Ecto neural progenitor cell (in vitro differentiated cells): Measurements from ENCODE around the gene SPON1.
A peak's percentile ranks its signal among the peaks of the same experiment; 100 is the strongest.
"Not testable (repeated sequence)": the region's sequence is repeated elsewhere in the genome, so short reads cannot be mapped to it uniquely, and the experiment has no call there.

Experiments used
- DNase-seq: peaks from one replicate; pipeline ENCODE4 v3.0.0-alpha.2; 2018; ENCODE audit warnings: low spot score

The SPON1 gene

GRCh38 chr11:13962562-13963168, at the start of gene SPON1:
TSS of gene SPON1 (plus strand) at chr11:13962723. CDS start at chr11:13962905, 182 bp downstream.
- peak; percentile 85 for DNase-seq

DNA sequence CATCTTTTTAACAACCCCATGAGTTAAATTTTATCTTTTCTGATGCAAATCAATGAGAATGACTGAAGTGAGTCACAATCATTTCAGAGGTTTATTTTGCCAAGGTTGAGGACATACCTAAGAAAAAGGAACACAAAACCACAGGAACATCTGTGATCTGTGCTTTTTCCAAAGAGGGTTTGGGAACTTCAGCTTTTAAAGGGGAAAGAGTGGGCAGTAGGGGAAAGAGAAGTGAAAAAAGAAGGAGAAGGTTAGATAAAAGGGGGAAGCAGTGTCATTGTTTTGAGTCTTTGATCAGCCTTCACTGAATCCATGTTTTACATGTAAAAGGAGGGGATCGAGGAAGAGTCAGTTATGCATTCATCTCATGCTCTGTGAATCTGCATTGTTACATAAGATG, 45.3 kb upstream of the SPON1 start:
- no peak for DNase-seq

DNA sequence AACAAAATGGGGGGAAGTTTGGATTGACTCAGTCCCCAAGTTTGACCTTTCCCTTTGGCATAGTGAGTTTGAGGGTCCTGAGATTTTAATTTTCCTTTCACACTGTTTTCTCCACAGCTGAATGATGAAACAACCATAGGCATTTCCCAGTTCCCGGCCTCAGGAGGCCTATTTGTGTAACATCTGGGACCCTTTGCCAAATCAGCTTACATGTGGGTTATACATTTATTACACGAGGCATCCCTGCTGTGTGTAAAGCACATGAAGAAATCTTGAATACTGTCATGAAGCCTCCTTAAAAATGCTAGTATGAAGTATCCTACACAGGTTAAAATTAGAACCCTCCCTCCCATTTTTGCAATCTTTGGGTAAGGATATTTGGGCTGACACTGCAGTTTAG, 44.6 kb upstream of the SPON1 start:
- no peak for DNase-seq

DNA sequence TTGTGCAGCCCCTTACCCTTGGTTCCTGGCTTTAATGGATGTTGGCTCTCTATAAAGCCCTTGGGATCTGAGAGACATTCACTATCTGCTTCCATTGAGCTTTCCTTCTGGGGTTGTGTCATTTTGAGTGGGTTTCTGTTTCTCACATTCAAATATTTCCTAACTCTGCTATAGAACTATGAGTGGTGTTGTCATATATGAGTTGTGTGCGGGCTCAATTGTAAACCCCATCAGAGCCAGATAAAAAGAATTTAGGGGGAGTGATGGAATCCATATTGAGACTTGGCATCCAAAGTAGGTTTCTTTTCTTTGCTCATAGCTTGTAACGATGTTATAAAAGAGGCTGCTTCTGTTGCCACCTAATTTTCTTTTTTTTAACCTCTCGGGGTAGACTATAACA, 41.8 kb upstream of the SPON1 start:
- no peak for DNase-seq

DNA sequence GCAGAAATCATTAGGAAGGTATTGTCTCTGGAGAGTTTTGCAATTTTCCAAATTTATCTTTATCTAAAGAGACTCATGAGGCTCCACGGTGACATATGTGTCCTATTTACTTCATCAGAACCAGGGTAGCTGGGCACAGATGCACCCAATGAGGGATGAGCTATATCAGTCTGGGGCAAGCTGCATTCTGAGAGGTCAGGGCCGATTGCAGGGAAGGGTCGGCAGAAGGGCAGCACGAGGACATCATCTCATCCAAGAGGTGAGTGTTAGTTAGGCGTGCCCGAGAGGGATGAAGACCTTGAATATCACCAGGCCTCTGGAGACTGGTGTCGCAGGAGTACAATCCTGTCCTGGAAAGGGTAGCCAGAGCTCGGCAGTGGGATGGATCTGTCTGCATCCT, 41.0 kb upstream of the SPON1 start:
- DNase-seq, result no peak

DNA sequence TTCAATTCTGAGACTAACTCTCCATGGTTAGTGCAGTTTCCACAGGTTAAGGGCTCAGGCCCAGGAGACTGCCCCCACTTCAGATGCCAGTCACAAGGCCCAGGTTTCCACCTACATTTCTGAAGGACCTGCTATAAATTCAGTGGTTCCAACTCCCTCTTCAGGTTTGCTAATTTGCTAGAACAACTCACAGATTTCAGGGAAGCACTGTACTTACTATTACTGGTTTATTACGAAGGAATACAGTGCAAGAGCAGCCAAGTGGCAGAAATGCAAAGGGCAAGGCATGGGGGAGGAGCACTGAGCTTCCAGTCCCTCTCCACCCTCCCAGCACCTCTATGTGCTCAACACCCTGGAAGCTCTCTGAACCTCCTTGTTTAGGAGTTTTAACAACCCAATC, 39.3 kb upstream of the SPON1 start:
- no peak for DNase-seq

DNA sequence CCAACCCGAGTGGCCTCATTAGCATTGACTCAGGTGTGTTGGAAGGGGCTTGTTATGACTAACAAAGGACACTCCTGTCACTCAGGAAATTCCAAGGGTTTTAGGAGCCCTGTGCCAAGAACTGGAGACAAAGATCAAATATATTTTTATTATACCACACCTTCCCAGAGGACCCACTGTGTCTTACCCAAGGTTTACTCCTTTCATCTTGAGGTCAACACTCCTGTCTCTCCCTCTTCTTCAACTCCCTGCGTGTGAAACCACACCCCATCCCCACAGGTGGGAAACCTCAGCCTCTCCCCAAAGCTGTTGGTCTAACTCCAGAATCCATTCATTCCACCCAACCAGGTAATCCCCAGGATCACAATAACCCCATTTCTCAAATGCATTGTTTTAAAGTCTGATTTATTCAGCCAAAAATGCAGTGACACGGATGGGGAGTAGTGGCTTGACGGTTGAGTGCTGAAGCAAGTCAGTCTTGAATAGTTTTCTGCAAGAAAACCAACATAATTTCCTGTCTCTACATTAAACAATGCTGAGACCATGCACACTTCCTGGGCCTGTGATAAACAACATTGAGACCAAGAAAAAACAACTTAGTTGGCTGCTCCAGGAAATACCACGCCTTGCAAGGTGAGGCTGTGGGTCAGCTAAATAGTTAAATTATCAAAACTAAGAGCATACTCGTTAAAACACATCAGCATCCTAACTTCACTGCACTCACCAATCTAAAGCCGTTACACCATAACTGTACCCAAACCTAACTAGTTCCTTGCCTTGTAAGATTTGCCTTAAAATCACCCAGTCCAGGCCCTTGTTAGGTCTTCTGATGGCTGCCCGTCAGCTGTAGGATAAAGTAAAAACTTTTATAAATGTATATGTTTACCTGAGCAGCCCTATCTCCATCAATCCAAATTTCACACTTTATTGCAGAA, 38.5 kb upstream of the SPON1 start:
- DNase-seq, result no peak

DNA sequence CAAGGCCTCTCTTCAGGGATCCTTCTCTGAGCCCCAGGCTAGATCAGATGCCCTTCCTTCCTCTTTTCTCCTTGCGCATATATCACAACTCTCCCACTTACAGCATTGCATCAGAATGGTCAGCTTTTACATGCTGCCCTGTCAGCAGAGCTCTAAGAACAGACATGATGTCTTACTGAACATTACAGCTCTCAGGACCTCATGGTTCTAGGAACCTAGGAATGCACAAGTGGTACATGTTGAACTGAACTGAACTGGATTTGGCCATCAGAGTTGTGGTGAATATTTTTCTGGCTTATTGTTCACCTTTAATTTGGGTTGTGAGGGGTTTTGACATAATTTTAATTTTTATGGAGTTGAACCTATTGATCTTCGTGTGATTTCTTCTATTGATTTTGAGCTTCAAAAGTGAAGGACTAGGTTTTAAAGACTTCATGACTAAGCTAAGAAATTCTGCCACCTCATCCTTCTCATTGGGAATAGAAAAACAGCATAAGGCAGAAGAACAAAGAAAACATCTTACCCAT, 37.7 kb upstream of the SPON1 start:
- no peak for DNase-seq

GRCh38 chr11:13926366-13926765, 36.2 kb upstream of the SPON1 start:
- not testable (repeated sequence) for DNase-seq

DNA sequence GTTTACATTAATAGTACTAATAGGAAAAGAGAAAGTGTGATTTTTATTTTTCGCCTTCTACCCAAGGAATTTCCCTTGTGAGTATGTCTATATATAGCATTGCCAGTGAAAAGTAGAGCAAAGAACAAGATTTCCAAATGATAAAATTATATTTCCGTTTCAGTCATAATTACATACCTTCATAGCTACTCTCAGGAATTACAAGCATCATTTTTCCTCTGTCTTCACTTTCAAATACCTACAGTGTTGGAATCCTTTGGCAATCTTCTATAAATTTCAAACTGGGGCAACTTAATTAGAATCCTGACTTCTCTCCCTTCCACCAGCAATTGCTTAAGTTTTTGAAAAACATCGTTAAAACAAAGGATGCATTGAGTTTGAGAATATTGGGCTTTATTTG, 35.5 kb upstream of the SPON1 start:
- no peak for DNase-seq

DNA sequence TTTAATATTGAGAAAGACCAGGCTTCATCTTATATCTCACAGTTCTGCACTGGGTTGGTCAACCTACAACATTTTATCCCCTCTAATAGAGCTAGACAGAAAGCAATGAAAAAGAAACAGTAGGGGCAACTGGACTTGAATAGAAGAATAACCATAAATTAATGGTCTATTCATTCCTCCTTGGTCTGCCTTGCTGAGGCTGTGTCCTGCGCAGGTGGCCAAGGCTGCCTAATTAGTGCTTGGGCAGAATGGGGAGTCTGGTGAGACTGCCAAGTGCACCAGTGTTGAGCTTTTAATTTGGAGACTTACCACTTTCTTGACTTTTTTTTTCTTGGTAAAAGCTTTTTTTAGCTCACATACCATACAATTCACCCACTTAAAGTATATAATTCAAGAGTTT, 35.0 kb upstream of the SPON1 start:
- DNase-seq, result no peak

GRCh38 chr11:13928566-13929251, 33.8 kb upstream of the SPON1 start:
- DNase-seq, result no peak

DNA sequence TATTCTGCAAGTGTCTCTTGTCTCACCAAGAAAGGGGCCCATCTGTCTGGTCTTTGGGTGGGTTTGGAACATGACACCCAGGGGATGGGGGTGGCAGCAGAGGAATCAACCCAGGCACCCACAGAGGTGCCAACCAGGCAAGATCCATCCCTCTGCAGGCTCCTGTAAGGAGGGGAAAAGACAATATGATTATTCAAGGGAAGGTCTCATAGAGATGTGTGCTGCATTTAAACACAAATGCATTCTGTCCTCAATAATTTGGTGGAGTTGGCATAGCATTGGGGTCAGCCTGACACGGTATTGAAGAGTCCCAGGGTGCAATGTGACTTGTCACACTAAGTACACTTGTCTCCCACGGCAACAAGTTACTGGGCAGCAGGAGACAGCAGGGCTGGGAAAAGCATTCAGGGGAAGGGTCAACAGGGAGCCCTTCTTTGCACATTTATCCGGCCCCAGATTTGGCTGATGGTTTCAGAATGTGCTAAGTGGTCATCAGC, 33.1 kb upstream of the SPON1 start:
- no peak for DNase-seq

DNA sequence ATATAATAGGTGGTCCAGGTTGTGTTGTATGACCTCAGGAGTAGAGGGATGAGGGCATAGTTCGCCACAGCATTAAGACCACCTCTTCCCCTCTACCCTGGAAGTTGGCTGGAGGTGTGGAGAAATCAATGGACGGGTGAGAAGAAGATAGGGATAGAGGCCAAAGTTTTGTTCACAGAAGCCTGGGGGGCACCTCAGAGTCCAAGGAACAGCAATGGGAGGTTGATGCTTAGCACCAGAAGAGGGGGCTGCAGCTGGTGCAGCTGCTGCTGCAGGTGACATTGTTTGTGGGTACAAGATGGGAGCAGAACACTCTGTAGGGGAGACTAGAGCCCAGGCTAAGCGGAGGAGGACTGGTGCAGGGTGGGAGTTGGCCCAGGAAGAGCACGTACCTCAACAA, 31.2 kb upstream of the SPON1 start:
- no peak for DNase-seq

DNA sequence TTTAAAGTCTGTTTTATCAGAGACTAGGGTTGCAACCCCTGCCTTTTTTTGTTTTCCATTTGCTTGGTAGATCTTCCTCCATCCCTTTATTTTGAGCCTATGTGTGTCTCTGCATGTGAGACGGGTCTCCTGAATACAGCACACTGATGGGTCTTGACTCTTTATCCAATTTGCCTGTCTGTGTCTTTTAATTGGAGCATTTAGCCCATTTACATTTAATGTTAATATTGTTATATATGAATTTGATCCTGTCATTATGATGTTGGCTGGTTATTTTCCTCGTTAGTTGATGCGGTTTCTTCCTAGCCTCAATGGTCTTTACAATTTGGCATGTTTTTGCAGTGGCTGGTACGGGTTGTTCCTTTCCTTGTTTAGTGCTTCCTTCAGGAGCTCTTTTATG, 25.4 kb upstream of the SPON1 start:
- DNase-seq, result not testable (repeated sequence)

DNA sequence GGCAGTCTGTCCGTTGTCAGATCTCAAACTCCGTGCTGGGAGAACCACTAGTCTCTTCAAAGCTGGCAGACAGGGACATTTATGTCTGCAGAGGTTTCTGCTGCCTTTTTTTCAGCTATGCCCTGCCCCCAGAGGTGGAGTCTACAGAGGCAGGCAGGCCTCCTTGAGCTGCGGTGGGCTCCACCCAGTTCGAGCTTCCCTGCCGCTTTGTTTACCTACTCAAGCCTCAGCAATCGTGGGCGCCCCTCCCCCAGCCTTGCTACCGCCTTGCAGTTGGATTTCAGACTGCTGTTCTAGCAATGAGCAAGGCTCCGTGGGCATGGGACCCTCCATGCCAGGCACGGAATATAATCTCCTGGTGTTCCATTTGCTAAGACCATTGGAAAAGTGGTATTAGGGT, 23.7 kb upstream of the SPON1 start:
- not testable (repeated sequence) for DNase-seq

GRCh38 chr11:13939961-13940906, 22.3 kb upstream of the SPON1 start:
- no peak for DNase-seq

DNA sequence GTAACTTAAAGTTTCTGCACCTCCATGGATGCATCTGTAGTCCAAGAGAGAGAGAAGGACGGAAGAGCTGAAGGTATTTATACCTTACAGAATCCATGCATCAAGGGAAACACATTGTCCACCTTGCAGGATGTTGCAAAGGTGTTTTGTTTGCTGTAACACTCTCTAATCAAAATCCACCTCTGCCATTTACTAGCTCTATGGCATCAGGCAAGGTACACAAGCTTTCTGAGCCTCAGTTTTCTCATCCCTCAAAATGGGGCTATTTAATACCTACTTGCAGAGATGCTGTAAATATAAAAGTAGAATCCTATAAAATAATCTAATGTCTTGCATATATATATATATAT, 21.6 kb upstream of the SPON1 start:
- DNase-seq, result no peak

GRCh38 chr11:13941775-13942174, 20.7 kb upstream of the SPON1 start:
- DNase-seq, result no peak

DNA sequence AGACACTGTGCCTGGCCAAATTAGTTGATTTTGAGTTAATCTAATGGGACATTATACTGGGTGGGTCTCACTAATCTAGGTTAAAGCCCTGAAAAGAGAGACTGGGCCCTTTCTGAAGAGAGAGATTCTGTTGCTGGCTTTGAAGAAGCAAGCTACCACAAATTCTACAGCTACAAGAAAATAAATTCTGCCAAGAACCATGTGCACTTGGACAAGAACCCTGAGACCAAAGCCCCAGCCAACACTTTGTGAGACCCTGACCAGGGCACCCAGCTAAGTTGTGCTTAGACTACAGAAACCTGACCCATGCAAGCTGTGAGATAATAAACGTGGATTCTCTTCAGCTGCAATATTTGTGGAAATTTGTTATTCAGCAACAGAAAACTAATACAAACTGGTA, 20.1 kb upstream of the SPON1 start:
- no peak for DNase-seq

DNA sequence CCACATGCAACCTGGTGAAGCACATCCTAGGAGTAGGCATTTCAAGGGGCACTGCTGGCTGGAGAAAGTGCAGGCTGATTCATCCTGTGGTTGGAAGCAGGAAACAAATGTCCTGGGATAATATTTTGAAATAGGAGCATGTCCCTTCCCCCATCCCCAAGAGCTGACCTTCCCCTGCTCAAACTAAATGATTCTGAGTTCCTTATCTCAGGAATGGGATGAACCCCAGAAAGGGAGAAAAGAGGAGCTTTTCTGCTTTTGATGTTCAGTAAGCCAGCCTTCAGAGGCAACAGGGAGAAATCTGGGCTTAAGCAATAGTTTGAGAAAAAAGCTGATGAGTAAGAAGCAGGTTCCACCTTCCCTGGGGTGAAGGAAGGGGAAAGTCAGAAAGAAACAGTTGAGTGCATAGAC, 19.5 kb upstream of the SPON1 start:
- DNase-seq, result no peak

DNA sequence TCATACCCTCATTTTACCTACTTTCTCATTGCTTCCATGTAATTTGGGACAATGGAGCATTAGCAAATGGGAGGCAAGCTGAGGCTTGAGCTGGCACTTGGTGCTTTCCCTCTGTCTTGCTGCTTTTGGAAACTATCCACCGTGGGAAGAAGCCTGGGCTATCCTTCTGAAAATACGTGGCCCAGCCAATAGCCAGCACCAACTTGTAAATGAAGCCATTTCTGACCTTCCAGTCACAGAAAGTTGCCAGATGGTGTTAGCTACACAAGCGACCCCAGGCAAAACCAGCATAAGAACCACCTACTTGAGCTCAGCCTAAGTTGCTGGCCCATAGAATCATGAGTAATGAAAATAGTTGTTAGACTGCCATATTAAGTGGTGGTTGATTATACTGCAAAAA, 18.5 kb upstream of the SPON1 start:
- no peak for DNase-seq
